ENCODE measurements around the gene XRCC1. TPM values are rescaled to one million over a fixed set of nuclear protein-coding genes. Genes with fewer than 3 reads are reported as not detected.

Gene XRCC1
- total RNA-seq, 2 donors from 2014 or later: 37.9 to 38.9 TPM

DNA sequence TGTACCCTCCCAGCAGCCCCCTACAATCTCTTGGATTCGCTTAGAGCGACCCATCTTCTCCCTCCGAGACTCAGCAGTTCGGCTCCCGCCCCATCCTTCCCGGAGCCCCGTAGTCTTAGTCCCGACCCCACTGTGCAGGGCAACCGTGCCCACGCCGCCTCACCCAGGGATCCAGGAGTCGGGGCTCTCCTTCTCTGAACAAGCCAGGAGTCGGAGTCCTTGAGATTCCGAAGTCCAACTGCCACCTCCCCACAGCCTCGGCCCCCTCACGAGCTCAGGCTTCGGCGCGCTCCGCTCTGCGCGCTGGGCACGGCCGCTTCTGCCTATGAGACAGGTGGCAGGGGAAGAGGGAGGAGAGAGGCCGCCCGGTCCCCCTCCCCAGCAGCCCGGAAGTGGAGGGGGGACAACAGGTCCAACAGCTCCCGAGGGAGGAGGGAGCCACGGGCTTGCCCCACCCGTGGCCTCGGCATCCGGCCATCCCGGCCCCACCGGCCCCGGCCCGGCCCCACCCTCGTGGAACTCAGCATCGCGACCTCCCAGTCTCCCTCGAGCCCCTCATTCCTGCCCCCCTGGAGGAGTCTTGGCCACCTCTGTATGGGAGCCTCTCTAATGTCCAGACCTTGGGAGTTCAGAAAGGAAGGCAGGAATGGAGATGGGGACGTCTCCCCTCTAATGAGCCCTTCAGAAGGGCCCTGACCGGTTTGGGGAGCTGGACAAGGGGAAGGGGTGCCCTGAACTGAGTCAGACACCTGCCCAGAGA, 70.7 kb downstream of the XRCC1 start, which contains the start of gene PHLDB3:
Gene PHLDB3, minus strand, starts transcription at position 321 of the 760 bp plus-strand sequence. CDS start 628 bp downstream, outside the sequence.
- H3K36me3 Mint-ChIP-seq (ENCODE audit: low read depth): peaks cover 11% of the 10 kb centered on the region
- no peaks in the 10 kb centered on the region for H3K9me3 ChIP-seq (ENCODE audit: control insufficient read depth, low read length, poor library complexity, severe bottlenecking)
- DNase-seq (peak; percentile 28 to 38 (median 32)), ATAC-seq (peak; percentile 45)
- H3K4me3 Mint-ChIP-seq: peak within 1 kb of the TSS; percentile 96
- peak within 1 kb of the TSS; percentile 94 for H3K27ac Mint-ChIP-seq
- H3K4me1 Mint-ChIP-seq: peaks cover 25% of the 10 kb centered on the region
- no peaks in the 10 kb centered on the region for H3K27me3 Mint-ChIP-seq

DNA sequence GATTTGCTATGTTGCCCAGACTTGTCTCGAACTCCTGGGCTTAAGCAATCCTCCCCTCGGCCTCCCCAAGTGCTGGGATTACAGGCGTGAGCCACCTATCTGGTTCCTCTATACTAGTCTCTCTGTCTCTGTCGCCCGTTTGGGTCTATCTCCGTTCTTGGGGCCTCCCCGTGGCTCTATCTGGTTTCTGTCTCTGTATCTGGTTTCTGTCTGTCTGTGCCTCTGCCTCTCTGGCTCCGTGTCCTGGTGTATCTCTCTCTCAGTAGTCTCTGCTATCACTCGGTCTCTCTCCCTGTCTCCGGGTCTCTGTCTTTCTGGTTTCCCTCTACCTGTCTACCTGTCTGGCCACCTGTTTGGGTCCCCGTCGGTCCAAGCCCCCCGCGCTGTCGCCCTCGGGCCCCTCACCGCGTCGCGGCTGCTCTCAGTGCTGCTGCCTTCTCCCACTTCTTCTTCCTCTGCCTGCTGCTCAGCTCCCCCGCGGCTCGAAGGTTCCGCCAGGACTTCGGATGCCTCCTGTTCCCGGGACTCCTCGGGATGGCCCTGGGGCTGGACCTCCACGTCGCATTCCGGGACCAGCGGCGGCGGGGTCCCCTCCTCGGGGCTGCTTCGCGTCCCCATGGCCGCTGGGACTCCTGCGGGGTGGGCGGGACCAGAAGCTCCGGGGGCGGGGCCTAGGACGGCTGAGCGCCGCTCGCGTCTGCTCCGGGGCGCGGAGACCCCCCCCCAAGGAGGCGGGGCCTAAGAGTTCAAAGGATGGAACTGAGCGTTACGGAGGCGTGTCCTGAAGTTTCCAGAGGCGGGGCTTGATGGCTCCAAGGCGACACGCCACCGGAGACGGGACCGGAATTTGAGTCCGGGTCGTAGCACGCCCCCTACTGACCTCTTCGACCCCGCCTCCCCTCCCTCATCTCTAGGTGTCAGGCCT, 71.6 kb downstream of the XRCC1 start:
- peak; percentile 97 for ATAC-seq
- peak overlapping the region; percentile 96 for H3K4me3 Mint-ChIP-seq
- H3K36me3 Mint-ChIP-seq (ENCODE audit: low read depth): peaks cover 12% of the 10 kb centered on the region
- H3K27me3 Mint-ChIP-seq: no peaks in the 10 kb centered on the region
- H3K27ac Mint-ChIP-seq: peak overlapping the region; percentile 94
- DNase-seq: peak; percentile 96 to 99 (median 99)
- no peaks in the 10 kb centered on the region for H3K9me3 ChIP-seq (ENCODE audit: control insufficient read depth, low read length, poor library complexity, severe bottlenecking)
- peaks cover 31% of the 10 kb centered on the region for H3K4me1 Mint-ChIP-seq

DNA sequence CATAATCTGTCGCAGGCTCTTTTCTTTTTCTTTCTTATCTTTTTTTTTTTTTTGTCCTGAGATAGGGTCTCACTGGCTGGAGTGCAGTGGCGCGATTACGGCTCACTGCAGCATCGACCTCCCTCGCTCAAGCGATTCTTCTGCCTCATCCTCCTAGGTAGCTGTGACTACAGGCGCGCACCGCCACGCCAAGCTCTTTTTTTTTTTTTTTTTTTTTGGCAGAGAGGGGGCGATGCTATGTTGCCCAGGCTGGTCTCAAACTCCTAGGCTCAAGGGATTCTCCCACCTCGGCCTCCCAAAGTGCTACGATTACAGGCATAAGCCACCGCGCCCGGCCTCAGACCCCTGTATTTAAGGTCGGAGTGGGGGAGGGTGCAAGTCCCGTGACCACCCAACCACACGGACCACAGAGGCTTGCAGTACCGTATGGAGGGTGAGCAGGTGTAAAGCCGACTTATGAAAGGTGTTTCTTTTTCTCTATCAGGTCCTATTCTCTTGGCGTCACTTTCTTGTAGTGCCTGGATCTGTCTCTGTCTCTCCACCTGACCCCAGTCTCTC, 72.8 kb downstream of the XRCC1 start:
- H3K27ac Mint-ChIP-seq: peak overlapping the region; percentile 94
- H3K9me3 ChIP-seq (ENCODE audit: control insufficient read depth, low read length, poor library complexity, severe bottlenecking): no peaks in the 10 kb centered on the region
- peaks cover 17% of the 10 kb centered on the region for H3K36me3 Mint-ChIP-seq (ENCODE audit: low read depth)
- H3K4me3 Mint-ChIP-seq: peak overlapping the region; percentile 96
- peaks cover 34% of the 10 kb centered on the region for H3K4me1 Mint-ChIP-seq
- H3K27me3 Mint-ChIP-seq: no peaks in the 10 kb centered on the region
- DNase-seq: no peak
- no peak for ATAC-seq

DNA sequence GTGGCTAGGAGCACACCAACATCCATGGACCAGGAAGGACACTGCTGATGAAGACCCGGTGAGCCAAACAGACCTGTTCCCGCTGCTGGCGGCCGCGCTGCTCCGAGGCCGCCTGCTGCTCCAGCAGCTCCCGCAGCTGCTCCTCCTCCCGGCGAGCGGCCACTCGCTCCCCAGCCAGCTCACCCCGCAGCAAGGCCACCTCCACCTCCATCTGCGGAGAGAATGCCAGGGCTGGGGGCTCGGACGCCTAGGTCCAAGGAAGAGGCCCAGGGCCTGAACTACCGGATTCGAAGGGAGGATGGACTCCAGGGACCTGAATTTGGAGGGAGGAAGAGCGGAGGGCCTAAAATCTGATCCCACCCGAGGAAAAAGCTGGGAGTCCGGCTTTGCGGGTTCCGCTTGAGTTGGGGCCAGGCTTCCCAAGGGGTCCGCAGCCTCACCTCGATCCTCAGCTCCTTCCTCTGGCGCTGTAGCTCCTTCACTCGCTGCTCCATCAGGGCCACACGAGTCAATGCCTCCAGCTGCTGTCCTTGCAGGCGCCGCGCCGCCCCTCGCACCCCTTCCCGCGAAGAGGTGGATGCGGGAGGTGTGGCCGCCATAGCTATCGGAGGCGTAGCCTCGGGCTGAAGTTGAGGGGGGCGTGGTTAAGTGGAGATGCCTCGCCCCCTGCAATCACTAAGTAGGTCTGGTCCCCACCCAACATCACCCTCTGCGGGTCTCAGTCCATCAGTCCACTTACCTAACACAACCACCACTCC, 73.5 kb downstream of the XRCC1 start:
- no peaks in the 10 kb centered on the region for H3K9me3 ChIP-seq (ENCODE audit: control insufficient read depth, low read length, poor library complexity, severe bottlenecking)
- peaks cover 18% of the 10 kb centered on the region for H3K36me3 Mint-ChIP-seq (ENCODE audit: low read depth)
- no peak for ATAC-seq
- H3K4me3 Mint-ChIP-seq: no peak overlapping the region
- no peak for DNase-seq
- H3K27ac Mint-ChIP-seq: no peak overlapping the region
- peaks cover 34% of the 10 kb centered on the region for H3K4me1 Mint-ChIP-seq
- H3K27me3 Mint-ChIP-seq: no peaks in the 10 kb centered on the region

DNA sequence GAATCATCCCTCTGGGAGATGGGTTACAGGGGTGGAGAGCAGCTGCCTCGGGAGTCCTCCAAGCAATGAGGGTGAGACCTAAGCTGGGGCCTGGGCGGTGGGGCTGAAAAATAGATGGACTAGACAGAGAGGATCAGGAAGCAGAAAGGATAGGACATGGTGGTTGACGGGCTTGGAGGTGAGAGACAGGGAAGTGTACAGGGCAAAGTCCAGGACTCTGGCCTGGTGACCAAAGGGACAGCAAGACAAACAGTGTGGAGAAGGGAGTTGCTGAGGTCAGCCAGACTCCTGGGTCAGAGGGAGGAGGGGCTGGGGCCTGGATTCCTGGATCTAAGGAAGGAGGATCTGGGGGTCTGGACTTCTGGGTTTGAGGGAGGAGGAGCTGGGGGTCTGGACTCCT, 76.3 kb downstream of the XRCC1 start:
- peak overlapping the region; percentile 63 for H3K27ac Mint-ChIP-seq
- DNase-seq (no peak), ATAC-seq (no peak)
- H3K27me3 Mint-ChIP-seq: no peaks in the 10 kb centered on the region
- peaks cover 29% of the 10 kb centered on the region for H3K4me1 Mint-ChIP-seq
- peaks cover 23% of the 10 kb centered on the region for H3K36me3 Mint-ChIP-seq (ENCODE audit: low read depth)
- H3K9me3 ChIP-seq (ENCODE audit: control insufficient read depth, low read length, poor library complexity, severe bottlenecking): no peaks in the 10 kb centered on the region
- no peak overlapping the region for H3K4me3 Mint-ChIP-seq

DNA sequence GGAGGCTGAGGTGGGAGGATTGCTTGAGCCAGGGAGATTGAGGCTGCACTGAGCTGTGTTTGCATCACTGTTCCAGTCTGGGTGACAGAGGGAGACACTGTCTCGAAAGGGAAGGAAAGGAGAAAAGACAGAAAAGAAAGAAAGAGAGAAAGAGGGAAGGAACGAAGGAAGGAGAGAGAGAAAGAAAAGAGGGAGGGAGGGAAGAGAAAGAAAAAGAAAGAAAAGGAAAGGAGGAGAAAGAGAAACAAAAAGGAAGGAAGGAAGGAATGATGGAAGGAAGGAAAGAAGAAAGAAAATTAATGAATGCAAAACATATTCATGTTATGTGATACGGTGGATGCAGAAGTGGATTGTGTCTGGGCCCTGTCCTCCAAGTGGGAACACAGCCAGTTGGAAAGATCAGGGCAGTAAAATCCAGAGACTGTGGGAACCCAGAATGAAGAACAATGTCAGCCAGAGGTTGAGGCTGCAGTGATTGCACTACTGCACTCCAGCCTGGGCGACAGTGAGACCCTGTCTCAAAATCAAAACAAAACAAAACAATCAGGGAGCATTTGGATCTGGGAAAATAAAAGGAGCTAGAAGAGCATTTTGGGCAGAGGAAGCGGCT, 77.0 kb downstream of the XRCC1 start:
- peaks cover 24% of the 10 kb centered on the region for H3K4me1 Mint-ChIP-seq

DNA sequence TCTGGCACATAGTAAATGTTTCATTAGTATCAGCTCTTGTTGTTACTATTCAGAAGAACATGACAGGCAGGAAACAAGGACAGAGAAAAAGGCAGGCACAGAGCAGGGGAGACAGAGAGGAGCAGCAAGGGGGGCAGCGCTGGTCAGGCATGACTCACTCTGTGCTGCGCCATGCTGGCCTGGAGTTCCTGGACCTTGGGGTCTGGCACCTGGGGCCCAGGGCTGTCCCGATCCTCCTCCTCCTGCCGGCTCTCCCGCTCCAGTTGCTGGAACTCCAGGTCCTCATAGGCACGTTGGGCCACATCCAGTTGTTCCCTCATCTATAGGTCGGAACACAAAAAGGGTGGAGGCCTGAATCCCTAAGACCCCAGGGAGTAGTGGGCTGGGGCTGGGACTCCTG, 78.4 kb downstream of the XRCC1 start:
- H3K4me3 Mint-ChIP-seq: no peak overlapping the region
- H3K36me3 Mint-ChIP-seq (ENCODE audit: low read depth): peaks cover 20% of the 10 kb centered on the region
- H3K4me1 Mint-ChIP-seq: peaks cover 15% of the 10 kb centered on the region
- no peaks in the 10 kb centered on the region for H3K27me3 Mint-ChIP-seq
- H3K9me3 ChIP-seq (ENCODE audit: control insufficient read depth, low read length, poor library complexity, severe bottlenecking): no peaks in the 10 kb centered on the region
- no peak overlapping the region for H3K27ac Mint-ChIP-seq
- DNase-seq (no peak), ATAC-seq (no peak)

More for the DNA sequence above, 77.0 kb downstream of the XRCC1 start:
- ATAC-seq (no peak), DNase-seq (no peak)
- Mint-ChIP-seq H3K27ac (peak overlapping the region; percentile 63), H3K27me3 (no peaks in the 10 kb centered on the region), H3K4me3 (no peak overlapping the region), H3K36me3 (ENCODE audit: low read depth) (peaks cover 23% of the 10 kb centered on the region)
- H3K9me3 ChIP-seq (ENCODE audit: control insufficient read depth, low read length, poor library complexity, severe bottlenecking): no peaks in the 10 kb centered on the region

DNA sequence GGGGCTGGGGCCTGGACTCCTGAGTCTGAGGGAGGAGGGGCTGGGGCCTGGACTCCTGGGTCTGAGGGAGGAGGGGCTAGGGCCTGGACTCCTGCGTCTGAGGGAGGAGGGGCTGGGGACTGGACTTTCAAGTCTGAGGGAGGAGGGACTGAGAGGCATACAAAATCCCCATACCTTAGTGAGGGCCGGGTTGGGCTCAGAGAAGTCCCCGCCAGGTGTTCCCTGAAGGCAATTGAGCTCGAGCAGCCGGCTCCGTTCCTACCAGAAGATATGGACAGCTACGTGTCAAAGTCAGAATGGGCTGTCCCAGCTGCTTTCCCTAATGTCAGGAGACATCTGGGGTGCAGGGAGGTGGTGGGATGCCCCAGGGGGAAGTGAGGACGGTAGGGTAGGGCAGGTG, 80.2 kb downstream of the XRCC1 start:
- no peak overlapping the region for H3K27ac Mint-ChIP-seq
- H3K9me3 ChIP-seq (ENCODE audit: control insufficient read depth, low read length, poor library complexity, severe bottlenecking): no peaks in the 10 kb centered on the region
- no peaks in the 10 kb centered on the region for H3K27me3 Mint-ChIP-seq
- DNase-seq: no peak
- peaks cover 18% of the 10 kb centered on the region for H3K36me3 Mint-ChIP-seq (ENCODE audit: low read depth)
- peaks cover 13% of the 10 kb centered on the region for H3K4me1 Mint-ChIP-seq
- no peak overlapping the region for H3K4me3 Mint-ChIP-seq
- ATAC-seq: no peak

Other genes starting within 250 kb of the XRCC1 start
- not detected for gene CD177, start 221.8 kb downstream of the XRCC1 start, total RNA-seq
- gene TEX101, start 160.6 kb downstream of the XRCC1 start, total RNA-seq: not detected
- 1 to 10 TPM; 5.1 to 7.4 TPM for gene LYPD3, start 109.9 kb downstream of the XRCC1 start, total RNA-seq
- 10 to 100 TPM; 24.2 to 40.5 TPM for gene PHLDB3, start 70.8 kb downstream of the XRCC1 start, total RNA-seq
- 10 to 100 TPM; 21.0 to 30.3 TPM for gene ETHE1, start 48.3 kb downstream of the XRCC1 start, total RNA-seq
- gene ZNF575, start 42.3 kb downstream of the XRCC1 start, total RNA-seq: 1 to 10 TPM; 4.0 to 4.3 TPM
- 1 to 10 TPM in 1 of 2 donors, under 1 TPM in 1; 0.52 to 1.5 TPM for gene PINLYP, start 274 bp upstream of the XRCC1 start, total RNA-seq
- gene IRGQ, start 20.6 kb upstream of the XRCC1 start, total RNA-seq: 10 to 100 TPM; 49.9 to 51.1 TPM
- gene ZNF576, start 21.1 kb upstream of the XRCC1 start, total RNA-seq: 10 to 100 TPM in 1 of 2 donors, 1 to 10 TPM in 1; 7.9 to 11.1 TPM
- gene SRRM5, start 36.6 kb upstream of the XRCC1 start, total RNA-seq: under 1 TPM; 0.40 to 0.60 TPM
- 10 to 100 TPM; 23.8 to 26.3 TPM for gene ZNF428, start 44.1 kb upstream of the XRCC1 start, total RNA-seq
- under 1 TPM; 0.40 to 0.91 TPM for gene CADM4, start 64.3 kb upstream of the XRCC1 start, total RNA-seq
- 10 to 100 TPM; 21.1 to 35.8 TPM for gene PLAUR, start 94.6 kb upstream of the XRCC1 start, total RNA-seq
- gene IRGC, start 140.5 kb upstream of the XRCC1 start, total RNA-seq: not detected
- 10 to 100 TPM; 35.6 to 44.4 TPM for gene SMG9, start 179.4 kb upstream of the XRCC1 start, total RNA-seq
- 10 to 100 TPM; 46.4 to 63.1 TPM for gene KCNN4, start 205.4 kb upstream of the XRCC1 start, total RNA-seq
- gene LYPD5, start 226.9 kb upstream of the XRCC1 start, total RNA-seq: under 1 TPM in 1 of 2 donors, not detected in 1; 0.45 TPM